Spleen (tissue), 7 donors: ENCODE measurements around the gene GPR149.

Experiments used
- POLR2A ChIP-seq, 3 donors: fragments of 450-650 bp; IDR thresholded peaks; one replicate each; pipeline ENCODE4 v1.5.1; 2017; ENCODE audit warnings: antibody characterized with exemption in 3 of 3, mild to moderate bottlenecking in 1 of 3
- POLR2AphosphoS5 ChIP-seq, 3 donors: sonication (generic); formaldehyde crosslinking; IDR thresholded peaks; one replicate each; pipeline ENCODE4 v1.5.1; 2017; ENCODE audit warnings: antibody characterized with exemption in 3 of 3
- TF ChIP-seq, protein P1 (sequence below), 11 experiments: fragments of 200-600 bp in 7 of 11; fragments of 450-650 bp in 4 of 11; sonication (generic) in 4 of 11; IDR thresholded peaks in 8 of 11; conservative IDR thresholded peaks in 3 of 11; 1 replicate in 7 of 11; 2 replicates in 4 of 11; pipeline versions ENCODE4 v1.4.0 to v1.8.0; 2016 to 2021; ENCODE audit warnings: antibody characterized with exemption in 11 of 11, inconsistent platforms in 4 of 11, mild to moderate bottlenecking in 1 of 11
- donor health status: DM: no; HTN: no; CAD: no; lungs with moderate emphysema.
- donor health status: DM: no; HTN: no; CAD: no.
- donor health status: DM: no; HTN: no; CAD: no.

DNA sequence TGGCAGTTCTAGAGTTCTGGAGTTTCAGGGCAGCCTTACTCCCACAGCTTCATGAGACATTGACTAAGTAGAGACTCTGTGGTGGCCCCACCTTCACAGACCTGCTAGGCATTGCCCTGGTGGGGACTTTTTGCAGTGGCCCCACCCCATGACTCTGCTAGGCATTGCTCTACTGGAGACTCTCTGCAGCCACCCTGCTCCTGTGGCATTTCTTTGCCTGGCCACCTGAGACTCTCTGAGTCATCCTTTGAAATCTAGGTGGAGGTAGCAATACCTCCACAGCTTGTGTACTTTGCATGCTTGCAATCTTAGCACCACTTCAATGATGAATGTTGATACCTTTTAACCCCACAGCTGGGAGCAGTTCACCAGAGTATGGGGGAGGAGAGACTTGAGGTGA is 65.1 kb downstream of the GPR149 start:
- TF ChIP-seq, protein P1, sequence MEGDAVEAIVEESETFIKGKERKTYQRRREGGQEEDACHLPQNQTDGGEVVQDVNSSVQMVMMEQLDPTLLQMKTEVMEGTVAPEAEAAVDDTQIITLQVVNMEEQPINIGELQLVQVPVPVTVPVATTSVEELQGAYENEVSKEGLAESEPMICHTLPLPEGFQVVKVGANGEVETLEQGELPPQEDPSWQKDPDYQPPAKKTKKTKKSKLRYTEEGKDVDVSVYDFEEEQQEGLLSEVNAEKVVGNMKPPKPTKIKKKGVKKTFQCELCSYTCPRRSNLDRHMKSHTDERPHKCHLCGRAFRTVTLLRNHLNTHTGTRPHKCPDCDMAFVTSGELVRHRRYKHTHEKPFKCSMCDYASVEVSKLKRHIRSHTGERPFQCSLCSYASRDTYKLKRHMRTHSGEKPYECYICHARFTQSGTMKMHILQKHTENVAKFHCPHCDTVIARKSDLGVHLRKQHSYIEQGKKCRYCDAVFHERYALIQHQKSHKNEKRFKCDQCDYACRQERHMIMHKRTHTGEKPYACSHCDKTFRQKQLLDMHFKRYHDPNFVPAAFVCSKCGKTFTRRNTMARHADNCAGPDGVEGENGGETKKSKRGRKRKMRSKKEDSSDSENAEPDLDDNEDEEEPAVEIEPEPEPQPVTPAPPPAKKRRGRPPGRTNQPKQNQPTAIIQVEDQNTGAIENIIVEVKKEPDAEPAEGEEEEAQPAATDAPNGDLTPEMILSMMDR (IDR thresholded peaks at IDR 0.05 in 8 of 11, conservative IDR thresholded peaks at IDR 0.05 in 3 of 11) = no peak
- TF ChIP-seq POLR2A (IDR thresholded peaks at IDR 0.05) (no peak), POLR2AphosphoS5 (IDR thresholded peaks at IDR 0.05) (no peak)
